ENCODE measurements around the gene GDPD4.
"Not testable (repeated sequence)": the region's sequence is repeated elsewhere in the genome, so short reads cannot be mapped to it uniquely, and the experiment has no call there.

Gene GDPD4

DNA sequence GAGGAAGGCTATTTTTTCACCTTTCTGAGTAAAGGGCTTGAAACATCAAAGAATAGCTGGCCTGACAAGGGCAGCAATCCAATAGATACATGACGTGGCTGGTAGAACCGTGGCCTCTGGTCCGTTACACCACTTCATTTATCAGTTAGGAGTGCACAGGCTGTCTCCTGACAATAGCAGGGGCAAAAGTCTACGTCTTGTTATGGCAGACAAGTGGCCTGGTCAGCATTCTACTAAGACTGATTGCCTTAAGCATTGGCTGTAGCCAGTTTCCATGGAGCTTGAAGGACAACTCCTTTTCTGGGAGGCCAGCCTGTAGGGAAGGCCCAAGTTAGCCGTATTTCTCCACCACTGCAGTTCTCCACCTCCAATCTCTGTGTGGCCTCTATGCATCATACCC, 9.2 kb upstream of the GDPD4 start:
- no peak for ATAC-seq
- Mint-ChIP-seq H3K4me1 (no peaks in the 10 kb centered on the region), H3K36me3 (no peaks in the 10 kb centered on the region), H3K4me3 (no peak overlapping the region), H3K27me3 (no peaks in the 10 kb centered on the region), H3K27ac (no peak overlapping the region), H3K9me3 (no peaks in the 10 kb centered on the region)

DNA sequence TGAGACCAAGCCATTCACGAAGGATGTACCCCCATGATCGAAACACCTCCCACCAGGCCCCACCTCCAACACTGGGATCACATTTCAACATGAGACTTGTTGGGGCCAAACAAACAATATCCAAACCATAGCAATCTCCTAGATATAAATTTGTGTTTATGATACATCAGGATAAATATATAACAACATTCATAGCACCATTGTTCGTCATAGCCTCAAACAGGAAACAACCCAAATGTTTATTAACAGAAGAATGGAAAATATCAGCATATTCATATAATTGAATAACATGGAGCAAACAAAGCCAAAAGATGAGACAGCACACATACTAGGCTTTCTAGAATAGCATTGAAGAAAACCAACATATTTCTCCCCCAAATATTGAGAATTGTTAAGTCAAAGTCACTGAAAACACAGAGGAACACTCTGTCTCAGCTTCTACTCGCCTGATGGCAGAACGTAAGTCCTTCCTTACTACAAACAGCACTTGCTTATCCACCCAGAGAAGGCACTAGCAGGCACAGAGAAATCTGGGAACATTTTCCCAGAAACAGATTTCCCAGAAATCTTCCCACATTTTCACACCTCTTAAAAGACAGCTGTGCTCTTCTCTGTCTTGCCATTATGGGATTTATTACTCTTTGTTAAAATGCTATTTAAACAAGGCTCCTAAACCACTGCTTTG, 8.1 kb upstream of the GDPD4 start:
- ATAC-seq: no peak
- no peaks in the 10 kb centered on the region for H3K27me3 Mint-ChIP-seq
- H3K4me3 Mint-ChIP-seq: no peak overlapping the region
- no peak overlapping the region for H3K27ac Mint-ChIP-seq
- no peaks in the 10 kb centered on the region for H3K9me3 Mint-ChIP-seq
- no peaks in the 10 kb centered on the region for H3K4me1 Mint-ChIP-seq
- H3K36me3 Mint-ChIP-seq: no peaks in the 10 kb centered on the region

DNA sequence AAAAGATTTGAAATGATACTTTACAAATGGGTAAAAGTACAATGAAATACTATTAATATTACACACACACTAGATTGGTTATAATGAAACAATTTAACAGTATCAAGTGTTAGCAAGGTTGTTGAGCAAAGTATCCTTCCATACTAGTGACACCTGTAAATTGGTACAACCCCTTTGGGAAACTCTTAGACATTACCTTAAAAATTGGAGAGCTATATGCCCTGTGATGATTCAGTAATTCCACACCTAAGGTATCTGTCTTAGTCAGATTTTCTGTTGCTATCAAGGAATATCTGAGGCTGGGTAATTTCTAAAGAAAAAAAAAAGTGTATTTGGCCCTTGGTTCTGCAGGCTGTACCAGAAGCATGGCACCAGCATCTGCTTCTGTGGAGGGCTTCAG, 7.4 kb upstream of the GDPD4 start:
- no peaks in the 10 kb centered on the region for H3K9me3 Mint-ChIP-seq
- no peaks in the 10 kb centered on the region for H3K27me3 Mint-ChIP-seq
- H3K36me3 Mint-ChIP-seq: no peaks in the 10 kb centered on the region
- H3K4me1 Mint-ChIP-seq: no peaks in the 10 kb centered on the region
- no peak overlapping the region for H3K4me3 Mint-ChIP-seq
- H3K27ac Mint-ChIP-seq: no peak overlapping the region
- no peak for ATAC-seq

DNA sequence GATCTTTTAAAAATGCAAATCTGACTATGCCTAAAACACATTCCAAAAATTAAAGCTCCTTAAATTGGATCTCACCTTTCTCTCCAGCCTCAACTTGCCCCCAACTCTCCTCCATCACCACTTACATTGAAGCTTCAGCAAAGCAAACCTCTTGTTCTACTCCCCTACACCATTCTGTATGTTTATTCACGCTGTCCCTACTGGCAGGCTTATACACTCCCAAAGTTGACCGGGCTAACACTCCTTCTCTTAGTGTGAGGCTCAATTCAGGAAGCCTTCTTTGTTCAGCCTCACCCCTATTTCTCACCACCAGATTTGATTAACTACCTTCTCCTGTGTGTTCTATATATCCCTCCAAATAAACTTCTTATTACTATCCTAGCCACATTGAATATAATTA, 1.8 kb upstream of the GDPD4 start:
- no peak for ATAC-seq
- Mint-ChIP-seq H3K4me1 (no peaks in the 10 kb centered on the region), H3K36me3 (no peaks in the 10 kb centered on the region), H3K9me3 (peaks cover 3% of the 10 kb centered on the region), H3K27me3 (no peaks in the 10 kb centered on the region), H3K27ac (no peak overlapping the region), H3K4me3 (no peak overlapping the region)

DNA sequence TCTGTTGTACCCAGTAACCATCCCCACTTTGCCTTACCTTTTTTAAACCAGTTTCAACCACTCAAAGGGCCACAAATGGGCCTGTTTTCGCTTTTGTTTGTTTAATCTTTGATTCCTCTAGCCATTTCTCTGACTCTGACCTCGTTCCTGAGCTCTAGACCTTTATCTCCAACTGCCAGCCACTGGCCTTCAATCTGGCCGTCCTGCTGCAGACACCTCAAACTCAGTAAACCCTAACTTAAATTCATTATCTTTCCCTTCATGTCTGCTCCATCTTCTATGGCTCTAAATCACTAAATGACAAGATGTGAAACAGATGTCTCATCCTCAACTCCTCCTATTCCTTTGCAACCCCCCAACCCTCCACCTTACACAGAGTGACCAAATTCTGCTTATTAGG, 1.3 kb upstream of the GDPD4 start:
- no peaks in the 10 kb centered on the region for H3K36me3 Mint-ChIP-seq
- H3K4me3 Mint-ChIP-seq: no peak overlapping the region
- H3K4me1 Mint-ChIP-seq: no peaks in the 10 kb centered on the region
- ATAC-seq: no peak
- peaks cover 3% of the 10 kb centered on the region for H3K9me3 Mint-ChIP-seq
- no peaks in the 10 kb centered on the region for H3K27me3 Mint-ChIP-seq
- no peak overlapping the region for H3K27ac Mint-ChIP-seq

DNA sequence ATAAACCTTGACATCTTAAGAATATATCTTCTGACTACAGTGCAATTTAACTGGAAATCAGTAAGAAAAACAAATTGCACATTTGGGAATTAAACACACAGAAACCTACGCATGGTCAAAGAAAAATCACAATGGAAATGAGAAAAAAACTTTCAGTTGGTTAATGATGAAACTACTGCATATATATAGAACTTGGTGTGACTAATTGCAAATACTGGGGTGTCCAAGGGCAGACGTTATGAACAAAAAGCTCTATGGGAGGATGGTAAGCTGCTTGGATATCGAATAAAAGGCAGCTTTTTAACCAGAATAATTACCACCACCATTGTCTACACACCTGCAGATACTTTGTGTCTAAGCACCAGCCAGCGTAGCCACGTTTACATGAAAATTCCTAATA, 791 bp downstream of the GDPD4 start:
- no peak overlapping the region for H3K4me3 Mint-ChIP-seq
- H3K27ac Mint-ChIP-seq: no peak overlapping the region
- peaks cover 3% of the 10 kb centered on the region for H3K9me3 Mint-ChIP-seq
- H3K27me3 Mint-ChIP-seq: no peaks in the 10 kb centered on the region
- ATAC-seq: no peak
- no peaks in the 10 kb centered on the region for H3K4me1 Mint-ChIP-seq
- H3K36me3 Mint-ChIP-seq: no peaks in the 10 kb centered on the region

DNA sequence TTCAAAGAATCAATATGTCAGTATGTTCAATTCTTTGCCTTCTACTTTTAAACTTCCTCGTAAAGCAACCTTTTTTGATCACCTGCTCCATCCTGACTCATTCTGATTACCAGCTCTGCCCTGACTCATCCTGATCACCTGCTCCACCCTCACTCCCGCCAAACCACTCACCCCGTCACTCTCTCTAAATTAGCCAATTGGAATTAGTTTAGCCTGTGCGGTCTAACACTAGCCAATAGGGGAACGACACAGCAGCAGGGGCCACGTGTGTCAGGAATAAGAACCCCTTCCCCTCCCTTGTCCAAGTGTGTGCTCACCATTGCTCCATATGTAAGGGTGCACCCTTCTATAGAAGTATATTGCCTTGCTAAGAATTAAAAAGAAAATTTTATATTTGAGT, 1.5 kb downstream of the GDPD4 start:
- not testable (repeated sequence) for H3K9me3 Mint-ChIP-seq, ATAC-seq, H3K27ac Mint-ChIP-seq, H3K4me1 Mint-ChIP-seq, H3K4me3 Mint-ChIP-seq, H3K36me3 Mint-ChIP-seq, H3K27me3 Mint-ChIP-seq

DNA sequence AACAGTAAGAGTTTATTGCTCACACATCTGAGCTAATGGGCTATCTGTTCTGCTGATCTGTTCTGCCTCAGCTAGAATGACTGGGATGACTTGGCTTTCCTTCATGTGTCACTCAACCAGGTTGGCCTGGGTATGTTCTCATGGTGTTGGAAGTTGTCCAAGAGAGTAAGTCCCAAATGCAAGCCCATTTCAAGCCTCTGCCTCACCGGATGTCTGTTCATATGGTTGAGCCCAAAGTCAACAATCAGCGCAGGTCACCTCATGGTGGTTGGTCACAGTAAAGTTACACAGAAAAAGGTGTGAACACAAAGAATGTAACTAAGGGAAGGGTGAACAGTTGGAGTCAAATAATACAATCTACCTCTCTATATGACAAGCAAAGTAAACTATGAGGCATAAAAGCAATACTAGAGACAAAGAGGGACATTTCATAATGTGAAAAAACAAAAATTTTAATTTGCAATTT, 1.9 kb downstream of the GDPD4 start:
- Mint-ChIP-seq H3K36me3 (no peaks in the 10 kb centered on the region), H3K27me3 (no peaks in the 10 kb centered on the region), H3K4me3 (no peak overlapping the region), H3K4me1 (no peaks in the 10 kb centered on the region), H3K27ac (no peak overlapping the region), H3K9me3 (peaks cover 3% of the 10 kb centered on the region)
- ATAC-seq: no peak

DNA sequence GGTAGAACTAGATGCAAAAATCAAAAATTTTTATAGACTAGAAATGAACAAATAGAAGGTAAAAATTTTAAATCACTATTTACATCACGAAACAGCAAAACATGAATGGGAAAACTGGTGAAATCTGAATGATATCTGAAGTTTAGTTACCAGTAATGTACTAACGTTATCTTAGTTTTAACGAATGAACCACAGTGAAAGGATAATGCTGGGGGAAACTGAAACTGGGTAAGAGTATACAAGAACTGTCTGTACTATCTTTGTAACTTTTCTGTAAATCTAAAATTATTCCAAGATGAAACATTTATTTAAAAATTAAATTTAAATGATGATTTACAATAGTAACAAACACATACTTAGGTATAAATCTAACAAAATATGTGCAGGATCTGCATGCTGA, 7.4 kb downstream of the GDPD4 start:
- Mint-ChIP-seq H3K36me3 (no peaks in the 10 kb centered on the region), H3K4me1 (no peaks in the 10 kb centered on the region), H3K4me3 (no peak overlapping the region), H3K27ac (no peak overlapping the region), H3K27me3 (peaks cover 9% of the 10 kb centered on the region), H3K9me3 (peaks cover 3% of the 10 kb centered on the region)
- no peak for ATAC-seq

DNA sequence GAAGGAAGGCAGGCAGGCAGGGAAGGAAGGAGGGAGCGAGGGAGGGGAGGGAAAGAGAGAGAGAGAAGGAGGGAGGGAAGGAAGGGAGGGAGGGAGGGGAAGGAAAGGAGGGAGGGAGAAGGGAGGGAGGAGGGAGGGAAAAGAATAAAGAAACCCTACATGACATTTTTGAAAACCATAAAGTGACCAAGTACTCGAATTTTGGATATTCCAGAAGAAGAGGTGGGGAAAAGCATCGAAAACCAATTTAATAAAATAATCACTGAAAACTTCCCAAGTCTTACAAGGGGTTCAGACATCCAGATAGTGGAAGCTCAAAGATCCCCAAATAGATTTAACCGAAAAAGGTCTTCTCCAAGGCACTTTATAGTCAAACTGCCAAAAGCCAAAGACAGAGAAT, 11.7 kb downstream of the GDPD4 start:
- H3K9me3 Mint-ChIP-seq: peaks cover 3% of the 10 kb centered on the region
- no peak overlapping the region for H3K4me3 Mint-ChIP-seq
- H3K36me3 Mint-ChIP-seq: no peaks in the 10 kb centered on the region
- H3K4me1 Mint-ChIP-seq: no peaks in the 10 kb centered on the region
- H3K27ac Mint-ChIP-seq: no peak overlapping the region
- H3K27me3 Mint-ChIP-seq: peaks cover 43% of the 10 kb centered on the region
- ATAC-seq: no peak

DNA sequence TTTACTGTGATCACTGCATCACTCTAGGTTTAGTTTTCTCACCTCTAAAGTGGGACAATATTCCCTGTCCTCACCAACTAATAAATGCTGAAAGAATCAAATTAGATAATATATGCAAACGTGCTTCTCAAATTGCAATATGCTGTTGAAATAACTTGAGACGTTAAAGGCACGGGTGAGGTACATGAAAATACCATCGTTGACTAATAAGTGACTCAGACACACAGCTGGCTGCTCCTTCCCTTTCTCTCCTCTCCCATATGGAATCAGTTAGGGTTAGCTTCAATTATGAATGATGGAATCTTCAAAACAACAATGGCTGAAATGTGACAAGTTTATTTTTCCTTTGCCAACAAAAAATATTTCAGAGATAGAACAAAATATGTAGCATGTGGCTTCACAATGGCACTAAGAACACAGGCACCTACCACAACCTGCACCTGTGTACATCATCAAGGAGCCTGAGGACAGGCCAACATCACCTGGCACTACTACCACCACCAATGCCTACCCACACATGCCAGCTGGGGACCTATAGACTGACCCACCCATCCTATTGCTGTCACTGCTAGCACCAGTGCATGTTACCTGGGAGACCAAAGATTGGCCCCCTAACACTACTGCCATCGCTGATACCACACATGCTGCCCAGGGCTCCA, 13.7 kb downstream of the GDPD4 start:
- Mint-ChIP-seq H3K36me3 (no peaks in the 10 kb centered on the region), H3K27ac (no peak overlapping the region), H3K4me3 (no peak overlapping the region), H3K9me3 (no peaks in the 10 kb centered on the region), H3K27me3 (peaks cover 46% of the 10 kb centered on the region), H3K4me1 (no peaks in the 10 kb centered on the region)
- ATAC-seq: no peak

DNA sequence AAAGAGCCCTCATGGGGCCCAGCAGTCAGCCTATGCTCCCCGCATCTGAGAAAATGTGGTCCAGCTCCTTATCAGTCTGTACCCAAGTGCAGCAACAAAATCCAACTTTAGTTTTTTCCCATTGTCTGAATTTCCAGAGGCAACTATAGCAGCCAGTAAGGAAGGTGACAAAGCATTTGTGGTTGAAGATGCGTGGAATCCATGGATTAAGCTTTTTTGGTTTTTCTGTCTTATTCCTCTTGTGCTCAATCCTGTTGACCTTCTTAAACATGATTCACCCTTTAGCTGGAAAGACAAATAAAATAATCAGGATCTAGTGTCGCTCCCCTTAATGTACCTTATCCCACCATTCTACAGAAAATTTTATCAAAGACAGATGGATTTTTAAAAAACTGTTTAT, 14.3 kb downstream of the GDPD4 start:
- Mint-ChIP-seq H3K27ac (no peak overlapping the region), H3K36me3 (no peaks in the 10 kb centered on the region), H3K4me3 (no peak overlapping the region), H3K4me1 (no peaks in the 10 kb centered on the region), H3K27me3 (peaks cover 52% of the 10 kb centered on the region), H3K9me3 (no peaks in the 10 kb centered on the region)
- ATAC-seq: no peak

DNA sequence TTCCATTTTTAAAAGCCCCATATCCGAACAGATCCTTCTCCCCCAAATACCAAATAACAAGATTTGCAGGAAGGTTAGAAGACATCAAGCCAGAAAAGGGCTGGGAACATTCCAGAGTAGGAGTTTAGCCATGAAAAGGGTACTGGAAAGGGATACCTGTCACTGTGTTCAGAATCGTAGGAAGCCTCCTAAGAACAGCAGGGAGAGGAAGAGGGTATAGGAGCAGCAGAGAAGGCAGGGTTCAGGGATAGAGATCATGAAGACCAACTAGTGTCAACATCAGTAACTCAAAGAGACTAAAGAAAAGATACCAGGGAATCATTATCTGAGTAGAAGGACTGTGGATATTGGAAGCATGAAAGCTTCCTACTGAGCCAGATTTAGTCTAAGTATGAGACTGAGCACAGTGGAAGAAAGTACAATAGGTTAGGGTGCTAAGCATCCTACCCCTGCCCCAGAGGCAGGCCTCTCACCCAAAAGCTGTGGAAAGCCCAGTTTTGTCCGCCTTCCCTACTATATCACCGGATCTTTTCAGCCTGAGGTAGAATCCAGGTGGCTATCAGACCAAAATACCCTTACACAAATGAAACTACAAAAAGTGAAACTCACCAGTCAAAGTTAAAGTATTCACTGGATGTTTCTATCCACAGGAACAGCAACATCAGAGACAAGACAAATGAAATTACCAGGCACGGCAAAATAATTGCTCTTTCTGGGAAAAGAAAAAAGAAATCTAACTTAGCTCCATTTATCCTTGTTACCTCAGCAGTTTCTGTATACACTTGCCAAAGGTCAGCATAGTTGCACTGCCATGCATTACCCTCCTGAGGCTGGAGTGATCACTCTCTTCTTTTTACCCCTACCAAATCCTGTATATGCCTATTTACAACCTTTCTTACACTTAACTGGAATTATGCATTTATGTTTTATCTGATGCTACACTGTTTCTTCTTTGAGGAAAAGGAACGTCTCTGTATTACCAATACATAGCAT, 16.7 kb downstream of the GDPD4 start:
- Mint-ChIP-seq H3K27me3 (peaks cover 64% of the 10 kb centered on the region), H3K4me1 (no peaks in the 10 kb centered on the region), H3K27ac (no peak overlapping the region), H3K9me3 (no peaks in the 10 kb centered on the region), H3K4me3 (no peak overlapping the region), H3K36me3 (no peaks in the 10 kb centered on the region)
- no peak for ATAC-seq

DNA sequence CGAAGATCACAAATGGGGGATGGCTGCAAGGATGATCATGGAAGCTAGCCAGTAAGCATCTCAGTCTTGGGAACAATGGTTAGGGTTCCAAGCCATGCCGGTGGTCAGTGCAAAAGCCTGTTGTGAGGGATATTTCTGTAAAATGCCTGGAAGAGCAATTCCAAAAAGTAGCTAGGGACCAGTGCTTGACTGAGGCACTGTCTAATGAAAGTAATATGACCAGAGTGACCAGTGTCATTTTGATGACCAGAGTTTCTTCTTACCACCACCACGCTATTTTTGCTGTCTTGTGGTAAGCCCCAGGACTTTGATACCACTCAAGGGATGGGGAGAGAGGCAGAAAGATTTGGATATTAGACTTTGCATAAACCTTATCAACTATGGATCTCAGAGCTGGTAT, 18.4 kb downstream of the GDPD4 start:
- Mint-ChIP-seq H3K4me3 (no peak overlapping the region), H3K27me3 (peaks cover 64% of the 10 kb centered on the region), H3K36me3 (no peaks in the 10 kb centered on the region), H3K9me3 (no peaks in the 10 kb centered on the region), H3K27ac (no peak overlapping the region), H3K4me1 (no peaks in the 10 kb centered on the region)
- no peak for ATAC-seq

DNA sequence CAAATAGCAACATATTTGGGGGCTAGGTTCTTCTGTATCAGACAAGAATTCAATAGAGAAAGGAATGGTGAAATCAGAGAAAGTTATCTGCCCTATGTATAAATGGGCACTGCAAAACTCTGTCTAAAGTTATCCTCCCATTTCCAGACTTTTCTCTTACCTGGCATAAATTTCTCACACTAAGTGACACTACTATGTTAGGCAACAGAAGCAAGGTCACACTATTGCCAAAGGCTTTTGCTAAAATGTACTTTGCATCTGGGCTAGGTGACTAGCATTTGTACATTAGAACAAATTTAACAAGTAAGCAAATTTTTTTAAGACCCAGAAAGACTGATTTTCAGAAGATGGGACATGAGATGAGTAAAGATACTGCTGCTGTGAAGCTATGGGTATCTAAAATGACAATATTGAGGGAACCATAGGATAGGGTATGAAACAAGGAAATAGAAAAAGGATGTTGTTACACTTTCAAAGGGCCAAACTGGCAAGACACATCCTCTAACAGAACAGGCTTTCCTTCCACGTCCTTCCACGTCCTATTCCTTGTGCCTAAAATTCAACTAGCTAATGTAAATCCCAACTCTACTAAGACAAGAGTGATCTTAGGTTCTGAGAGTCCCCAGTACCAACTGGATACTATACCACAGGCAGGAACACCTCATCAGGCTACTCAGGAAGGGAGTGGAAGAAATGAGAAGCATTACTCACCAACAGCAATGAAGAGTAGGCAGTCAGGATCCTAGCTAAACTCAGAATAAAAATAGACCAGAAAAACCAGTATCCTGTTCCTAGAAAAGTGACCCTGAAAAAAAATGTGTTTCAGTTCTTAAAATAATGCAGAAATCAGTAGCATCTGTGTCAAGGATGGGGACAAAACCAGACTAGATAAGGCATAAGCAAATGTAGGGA, 22.6 kb downstream of the GDPD4 start:
- ATAC-seq: no peak
- no peak overlapping the region for H3K27ac Mint-ChIP-seq
- H3K27me3 Mint-ChIP-seq: peaks cover 44% of the 10 kb centered on the region
- no peaks in the 10 kb centered on the region for H3K9me3 Mint-ChIP-seq
- no peaks in the 10 kb centered on the region for H3K4me1 Mint-ChIP-seq
- H3K4me3 Mint-ChIP-seq: no peak overlapping the region
- H3K36me3 Mint-ChIP-seq: no peaks in the 10 kb centered on the region
